IPS-18c (cell line): ENCODE results near the gene CFAP97D1.

ENCODE experiments used
- H3K4me3 ChIP-seq: 2 replicates; pipeline ENCODE4 v1.7.0; 2013; ENCODE audit warnings: low read depth, mild to moderate bottlenecking, low read length, moderate library complexity; ENCODE audit not compliant: insufficient read depth
- H3K9me3 ChIP-seq: one replicate; pipeline ENCODE4 v1.6.1; 2013; ENCODE audit warnings: mild to moderate bottlenecking, low read length, moderate library complexity; ENCODE audit not compliant: control insufficient read depth, insufficient read depth

Gene CFAP97D1

GRCh38 chr17:43760254-43760852 is 19.9 kb upstream of the CFAP97D1 start:
- H3K9me3 ChIP-seq = no peaks in the 10 kb centered on the region
- no peak overlapping the region; the same call in 1 of the 2 replicates for H3K4me3 ChIP-seq

- Histone ChIP-seq H3K9me3 (no peaks in the 10 kb centered on the region), H3K4me3 (no peak overlapping the region)
Observed at GRCh38 chr17:43766413-43767052, 13.7 kb upstream of the CFAP97D1 start.

- H3K4me3 ChIP-seq = no peak overlapping the region
- no peaks in the 10 kb centered on the region for H3K9me3 ChIP-seq
Observed at GRCh38 chr17:43767053-43767712, 13.1 kb upstream of the CFAP97D1 start.

- no peak overlapping the region for H3K4me3 ChIP-seq
- H3K9me3 ChIP-seq = no peaks in the 10 kb centered on the region
Observed at GRCh38 chr17:43767713-43768059, 12.5 kb upstream of the CFAP97D1 start.

- Histone ChIP-seq H3K9me3 (no peaks in the 10 kb centered on the region), H3K4me3 (no peak overlapping the region)
Observed at GRCh38 chr17:43768382-43768781, 11.9 kb upstream of the CFAP97D1 start.

- H3K4me3 ChIP-seq = no peak overlapping the region
- no peaks in the 10 kb centered on the region for H3K9me3 ChIP-seq
Observed at GRCh38 chr17:43768943-43769342, 11.3 kb upstream of the CFAP97D1 start.

GRCh38 chr17:43769426-43769825 is 10.8 kb upstream of the CFAP97D1 start:
- Histone ChIP-seq H3K9me3 (no peaks in the 10 kb centered on the region), H3K4me3 (no peak overlapping the region)

GRCh38 chr17:43769859-43770258 is 10.4 kb upstream of the CFAP97D1 start:
- H3K9me3 ChIP-seq = no peaks in the 10 kb centered on the region
- H3K4me3 ChIP-seq = no peak overlapping the region

- no peaks in the 10 kb centered on the region for H3K9me3 ChIP-seq
- H3K4me3 ChIP-seq = no peak overlapping the region
Observed at GRCh38 chr17:43770957-43771356, 9.3 kb upstream of the CFAP97D1 start.

GRCh38 chr17:43771463-43771862 is 8.8 kb upstream of the CFAP97D1 start:
- Histone ChIP-seq H3K9me3 (no peaks in the 10 kb centered on the region), H3K4me3 (no peak overlapping the region)

GRCh38 chr17:43772877-43773648 is 7.2 kb upstream of the CFAP97D1 start:
- no peaks in the 10 kb centered on the region for H3K9me3 ChIP-seq
- no peak overlapping the region for H3K4me3 ChIP-seq

GRCh38 chr17:43774304-43775250 is 5.7 kb upstream of the CFAP97D1 start:
- Histone ChIP-seq H3K9me3 (no peaks in the 10 kb centered on the region), H3K4me3 (no peak overlapping the region)

GRCh38 chr17:43778337-43779144 is 1.7 kb upstream of the CFAP97D1 start, which contains the start of gene DUSP3:
Gene DUSP3 (minus strand): TSS chr17:43778977. CDS start chr17:43778924, 53 bp downstream.
- Histone ChIP-seq H3K9me3 (no peaks in the 10 kb centered on the region), H3K4me3 (peak within 1 kb of the TSS; percentile 94)

- peak overlapping the region; percentile 94 for H3K4me3 ChIP-seq
- no peaks in the 10 kb centered on the region for H3K9me3 ChIP-seq
Observed at GRCh38 chr17:43779145-43780125, 800 bp upstream of the CFAP97D1 start.
